ENCODE data around the gene SPINDOC. TPM values are rescaled to one million over a fixed set of nuclear protein-coding genes. Genes with fewer than 3 reads are reported as not detected.

Gene SPINDOC
- total and polyA plus RNA-seq, 9 of the 15 experiments (the other 6 are each of a cell fraction or from before 2014, with no cell fraction given) = 0.70 to 36.3 (median 19.6) TPM

- 56% methylated on average over 4 of the region's 4 CpGs for WGBS (ENCODE audit: insufficient coverage, low coverage, missing lambda C conversion rate)
- Histone ChIP-seq H3K4me2 (ENCODE audit: insufficient read depth, low read length) (no peak overlapping the region), H2AFZ (ENCODE audit: low read depth, low read length) (no peak overlapping the region), H3K9ac (ENCODE audit: insufficient read depth in 1 of 2, low read depth in 2 of 2, low read length in 2 of 2) (no peak overlapping the region), H4K20me1 (replicated peaks; ENCODE audit: control insufficient read depth, insufficient read depth, low read length) (peaks cover 4% of the 10 kb centered on the region; the same call in 1 of the 2 replicates), H3K79me2 (ENCODE audit: control insufficient read depth, insufficient read depth, low read length) (peaks cover 67% of the 10 kb centered on the region), H3K4me1 (replicated peaks in 1 of 2; ENCODE audit: control insufficient read depth in 2 of 2, insufficient read depth in 2 of 2, low read length in 2 of 2) (peaks cover 0 to 12% of the 10 kb centered on the region in 2 experiments; a peak in 3 of 5 replicates), H3K9me1 (ENCODE audit: control insufficient read depth, insufficient read depth, low read length) (no peaks in the 10 kb centered on the region), H3K36me3 (ENCODE audit: control insufficient read depth, insufficient read depth, low read length) (peaks cover 48% of the 10 kb centered on the region; the same call in 2 of the 3 replicates), H3K27me3 (ENCODE audit: control insufficient read depth in 2 of 2, insufficient read depth in 2 of 2, low read length in 2 of 2) (no peaks in the 10 kb centered on the region), H3K27ac (ENCODE audit: extremely low read depth, low read depth, low read length) (no peak overlapping the region), H3K4me3 (no peak overlapping the region), H3K9me3 (replicated peaks; ENCODE audit: control insufficient read depth, insufficient read depth, low read depth, low read length) (no peaks in the 10 kb centered on the region)
- in situ Hi-C loops (cut with MboI) (no loop called here), intact Hi-C loops (cut with micrococcal nuclease) (no loop called here)
- ChIA-PET POLR2A (interaction anchor here (0.7 to 1.5 kb wide), 4 partner anchors 10 to 26 kb away, joined by 3 to 5 read pairs (median 4); no protein-coding TSS in a partner anchor), CTCF (ENCODE audit: low intra/inter-chr PET ratio) (no interaction called here)
- FAIRE-seq (no peak), ATAC-seq (no peak), DNase-seq (ENCODE audit: extremely low read depth in 1 of 4, low spot score in 3 of 4) (peak in 1 of 4 experiments; percentile 52)
- no TSS peak for BruUV-seq (replicated peaks)
- TF ChIP-seq FOXO4 (CRISPR knock-in tag; IDR thresholded peaks at IDR 0.05) (no peak), CBFA2T3 (IDR thresholded peaks at IDR 0.05) (no peak), ERF (CRISPR knock-in tag; IDR thresholded peaks at IDR 0.05) (no peak), CREM (IDR thresholded peaks at IDR 0.05; ENCODE audit: low read depth) (no peak), MAFK (IDR thresholded peaks at IDR 0.05; ENCODE audit: low read length) (no peak), CEBPB (tag; IDR thresholded peaks at IDR 0.05) (peak; percentile 22; the same call in 1 of the 2 replicates), ZNF444 (CRISPR knock-in tag; IDR thresholded peaks at IDR 0.05) (no peak), VEZF1 (CRISPR knock-in tag; IDR thresholded peaks at IDR 0.05) (no peak), NFIC (IDR thresholded peaks at IDR 0.05) (peak; percentile 74), MEIS2 (IDR thresholded peaks at IDR 0.05; ENCODE audit: partially characterized antibody) (peak; percentile 16), ZNF384 (IDR thresholded peaks at IDR 0.05; ENCODE audit: low read depth, low read length) (peak; percentile 72)
- TF ChIP-seq, protein P1, sequence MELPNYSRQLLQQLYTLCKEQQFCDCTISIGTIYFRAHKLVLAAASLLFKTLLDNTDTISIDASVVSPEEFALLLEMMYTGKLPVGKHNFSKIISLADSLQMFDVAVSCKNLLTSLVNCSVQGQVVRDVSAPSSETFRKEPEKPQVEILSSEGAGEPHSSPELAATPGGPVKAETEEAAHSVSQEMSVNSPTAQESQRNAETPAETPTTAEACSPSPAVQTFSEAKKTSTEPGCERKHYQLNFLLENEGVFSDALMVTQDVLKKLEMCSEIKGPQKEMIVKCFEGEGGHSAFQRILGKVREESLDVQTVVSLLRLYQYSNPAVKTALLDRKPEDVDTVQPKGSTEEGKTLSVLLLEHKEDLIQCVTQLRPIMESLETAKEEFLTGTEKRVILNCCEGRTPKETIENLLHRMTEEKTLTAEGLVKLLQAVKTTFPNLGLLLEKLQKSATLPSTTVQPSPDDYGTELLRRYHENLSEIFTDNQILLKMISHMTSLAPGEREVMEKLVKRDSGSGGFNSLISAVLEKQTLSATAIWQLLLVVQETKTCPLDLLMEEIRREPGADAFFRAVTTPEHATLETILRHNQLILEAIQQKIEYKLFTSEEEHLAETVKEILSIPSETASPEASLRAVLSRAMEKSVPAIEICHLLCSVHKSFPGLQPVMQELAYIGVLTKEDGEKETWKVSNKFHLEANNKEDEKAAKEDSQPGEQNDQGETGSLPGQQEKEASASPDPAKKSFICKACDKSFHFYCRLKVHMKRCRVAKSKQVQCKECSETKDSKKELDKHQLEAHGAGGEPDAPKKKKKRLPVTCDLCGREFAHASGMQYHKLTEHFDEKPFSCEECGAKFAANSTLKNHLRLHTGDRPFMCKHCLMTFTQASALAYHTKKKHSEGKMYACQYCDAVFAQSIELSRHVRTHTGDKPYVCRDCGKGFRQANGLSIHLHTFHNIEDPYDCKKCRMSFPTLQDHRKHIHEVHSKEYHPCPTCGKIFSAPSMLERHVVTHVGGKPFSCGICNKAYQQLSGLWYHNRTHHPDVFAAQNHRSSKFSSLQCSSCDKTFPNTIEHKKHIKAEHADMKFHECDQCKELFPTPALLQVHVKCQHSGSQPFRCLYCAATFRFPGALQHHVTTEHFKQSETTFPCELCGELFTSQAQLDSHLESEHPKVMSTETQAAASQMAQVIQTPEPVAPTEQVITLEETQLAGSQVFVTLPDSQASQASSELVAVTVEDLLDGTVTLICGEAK (IDR thresholded peaks at IDR 0.05) = peak; percentile 75
- TF ChIP-seq, protein P1 (CRISPR knock-in tag; IDR thresholded peaks at IDR 0.05) = no peak
Observed at GRCh38 chr11:63866211-63866610, 53.0 kb downstream of the SPINDOC start.

All from K562 (cell line).